GM23248 (cell line): ENCODE results near the gene GTF2F2.

Experiments
- EZH2 ChIP-seq: fragments of 200-600 bp; sonication (generic); IDR thresholded peaks from 2 replicates; pipeline ENCODE4 v1.6.1; 2018; ENCODE audit warnings: antibody characterized with exemption, mild to moderate bottlenecking; ENCODE audit not compliant: insufficient read depth, poor library complexity, severe bottlenecking
- EZH2phosphoT487 ChIP-seq: fragments of 200-600 bp; sonication (generic); IDR thresholded peaks from 2 replicates; pipeline ENCODE4 v1.6.1; 2018; ENCODE audit warnings: antibody characterized with exemption, moderate library complexity, mild to moderate bottlenecking, low read depth; ENCODE audit not compliant: insufficient read depth

- TF ChIP-seq EZH2 (no peak), EZH2phosphoT487 (no peak)
Measured at GRCh38 chr13:45333251-45333976, 213.1 kb downstream of the GTF2F2 start.
